KMS-11 (cell line): ENCODE data around the gene MRPS18C.

ENCODE experiments used
- H2AFZ ChIP-seq: fragments of 200-600 bp; sonication (generic); 2 replicates; pipeline ENCODE4 v1.6.1; 2016; ENCODE audit warnings: antibody characterized with exemption, mixed run types, low read depth
- H3K27ac ChIP-seq: fragments of 200-600 bp; sonication (generic); 2 replicates; pipeline ENCODE4 v1.6.1; 2016; ENCODE audit warnings: mild to moderate bottlenecking, mixed run types
- H3K27me3 ChIP-seq: fragments of 200-600 bp; sonication (generic); 2 replicates; pipeline ENCODE4 v1.6.1; 2017; ENCODE audit warnings: mild to moderate bottlenecking, low read depth, mixed run types, moderate library complexity; ENCODE audit not compliant: insufficient read depth
- H3K36me3 ChIP-seq: fragments of 200-600 bp; sonication (generic); 2 replicates; pipeline ENCODE4 v1.6.1; 2017; ENCODE audit warnings: mild to moderate bottlenecking, mixed run types; ENCODE audit not compliant: insufficient read depth
- H3K4me1 ChIP-seq: fragments of 200-600 bp; sonication (generic); 2 replicates; pipeline ENCODE4 v1.6.1; 2016; ENCODE audit warnings: mild to moderate bottlenecking, low read depth, mixed run types; ENCODE audit not compliant: poor library complexity, severe bottlenecking
- H3K4me2 ChIP-seq: fragments of 200-600 bp; sonication (generic); 2 replicates; pipeline ENCODE4 v1.7.0; 2016; ENCODE audit warnings: mild to moderate bottlenecking, mixed run types
- H3K4me3 ChIP-seq: fragments of 200-600 bp; sonication (generic); IDR thresholded peaks from 2 replicates; pipeline ENCODE4 v1.6.1; 2017; ENCODE audit warnings: low read depth, low read length, mixed read lengths; ENCODE audit not compliant: insufficient read depth
- H3K79me2 ChIP-seq: fragments of 200-600 bp; sonication (generic); 2 replicates; pipeline ENCODE4 v1.6.1; 2016; ENCODE audit warnings: low read depth, mixed run types; ENCODE audit not compliant: insufficient read depth
- H3K9ac ChIP-seq: fragments of 200-600 bp; sonication (generic); 2 replicates; pipeline ENCODE4 v1.6.1; 2016; ENCODE audit warnings: mild to moderate bottlenecking, mixed run types
- H4K20me1 ChIP-seq: fragments of 200-600 bp; sonication (generic); 2 replicates; pipeline ENCODE4 v1.6.1; 2016; ENCODE audit warnings: mild to moderate bottlenecking, mixed run types; ENCODE audit not compliant: insufficient read depth
- CTCF ChIP-seq: fragments of 200-600 bp; sonication (generic); conservative IDR thresholded peaks from 2 replicates; pipeline ENCODE4 v1.6.1; 2017; ENCODE audit warnings: low read depth, mild to moderate bottlenecking, antibody characterized with exemption, low read length, moderate library complexity, mixed read lengths

MRPS18C gene

GRCh38 chr4:83440148-83440814, 15.6 kb upstream of the MRPS18C start:
- H3K79me2 ChIP-seq, result no peaks in the 10 kb centered on the region
- no peaks in the 10 kb centered on the region; the same call in 1 of the 2 replicates for H3K36me3 ChIP-seq
- no peak overlapping the region for H3K9ac ChIP-seq
- no peaks in the 10 kb centered on the region for H3K27me3 ChIP-seq
- no peaks in the 10 kb centered on the region for H3K4me1 ChIP-seq
- H3K27ac ChIP-seq, result no peak overlapping the region
- H3K4me2 ChIP-seq, result no peak overlapping the region
- TF ChIP-seq CTCF, result no peak
- no peak overlapping the region for H3K4me3 ChIP-seq
- no peak overlapping the region for H2AFZ ChIP-seq
- no peaks in the 10 kb centered on the region for H4K20me1 ChIP-seq

- Histone ChIP-seq H3K4me2 (no peak overlapping the region), H4K20me1 (no peaks in the 10 kb centered on the region), H3K27me3 (no peaks in the 10 kb centered on the region), H3K4me1 (no peaks in the 10 kb centered on the region), H3K9ac (no peak overlapping the region), H2AFZ (no peak overlapping the region), H3K4me3 (no peak overlapping the region), H3K27ac (no peak overlapping the region), H3K79me2 (no peaks in the 10 kb centered on the region), H3K36me3 (no peaks in the 10 kb centered on the region; the same call in 1 of the 2 replicates)
- TF ChIP-seq CTCF, result no peak
These were observed 15.0 kb upstream of the MRPS18C start for GRCh38 chr4:83440899-83441298.

DNA sequence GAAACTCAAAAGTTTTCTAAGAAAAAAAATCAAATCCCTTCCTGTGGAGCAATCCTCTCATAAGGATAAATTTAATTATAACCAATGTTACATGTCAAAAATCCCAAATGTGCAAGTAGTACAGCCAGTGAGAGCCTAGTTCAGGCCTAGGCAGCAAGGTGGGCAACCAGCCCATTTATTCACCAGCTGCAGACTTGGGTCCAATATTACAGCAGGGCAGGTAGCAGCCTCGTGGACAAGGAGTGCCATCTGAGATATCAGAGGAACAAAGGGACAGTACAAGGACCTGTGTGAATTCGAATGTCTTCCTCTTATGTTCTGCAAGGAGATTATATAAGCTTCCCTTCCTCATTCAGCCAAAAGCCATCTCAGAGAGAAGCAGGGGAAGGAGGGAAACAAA, 6.8 kb upstream of the MRPS18C start:
- Histone ChIP-seq H3K4me3 (no peak overlapping the region), H3K27me3 (no peaks in the 10 kb centered on the region), H3K4me2 (no peak overlapping the region), H3K27ac (no peak overlapping the region), H4K20me1 (no peaks in the 10 kb centered on the region), H3K9ac (no peak overlapping the region), H3K79me2 (peaks cover 2% of the 10 kb centered on the region; the same call in 1 of the 2 replicates), H3K4me1 (peaks cover 3% of the 10 kb centered on the region), H2AFZ (no peak overlapping the region), H3K36me3 (no peaks in the 10 kb centered on the region)
- TF ChIP-seq CTCF, result no peak

DNA sequence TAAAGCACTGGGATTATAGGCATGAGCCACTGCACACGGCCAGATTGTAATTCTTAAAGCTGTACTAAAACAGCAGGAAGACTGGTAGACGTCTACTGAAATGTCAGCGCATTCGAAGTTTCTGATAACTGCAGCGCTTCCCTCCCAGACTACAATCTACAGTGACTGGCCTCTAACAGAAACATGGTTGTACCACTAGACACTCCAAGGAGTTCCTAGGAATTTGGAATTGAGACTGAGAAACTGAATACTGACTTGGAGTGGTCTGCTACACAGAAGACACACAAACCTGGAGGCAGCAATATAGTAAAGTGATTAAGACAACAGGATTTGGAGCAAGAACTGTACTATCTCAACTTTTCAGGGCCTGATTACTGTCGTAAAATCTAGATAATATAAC, 1.2 kb upstream of the MRPS18C start:
- no peak overlapping the region for H3K4me3 ChIP-seq
- peak overlapping the region; percentile 77 for H2AFZ ChIP-seq
- H3K9ac ChIP-seq, result peak overlapping the region; percentile 78
- peaks cover 41% of the 10 kb centered on the region for H3K79me2 ChIP-seq
- H3K27ac ChIP-seq, result peak overlapping the region; percentile 66; the same call in 1 of the 2 replicates
- no peaks in the 10 kb centered on the region for H4K20me1 ChIP-seq
- no peak for TF ChIP-seq CTCF
- no peaks in the 10 kb centered on the region for H3K27me3 ChIP-seq
- peaks cover 27% of the 10 kb centered on the region for H3K4me1 ChIP-seq
- H3K4me2 ChIP-seq, result peak overlapping the region; percentile 92
- peaks cover 11% of the 10 kb centered on the region; the same call in 1 of the 2 replicates for H3K36me3 ChIP-seq
